ENCODE data around the gene SOX11. TPM values are rescaled to one million over a fixed set of nuclear protein-coding genes. Genes with fewer than 3 reads are reported as not detected.

The SOX11 gene
- total RNA-seq, 2 experiments from 2014 or later = not detected

DNA sequence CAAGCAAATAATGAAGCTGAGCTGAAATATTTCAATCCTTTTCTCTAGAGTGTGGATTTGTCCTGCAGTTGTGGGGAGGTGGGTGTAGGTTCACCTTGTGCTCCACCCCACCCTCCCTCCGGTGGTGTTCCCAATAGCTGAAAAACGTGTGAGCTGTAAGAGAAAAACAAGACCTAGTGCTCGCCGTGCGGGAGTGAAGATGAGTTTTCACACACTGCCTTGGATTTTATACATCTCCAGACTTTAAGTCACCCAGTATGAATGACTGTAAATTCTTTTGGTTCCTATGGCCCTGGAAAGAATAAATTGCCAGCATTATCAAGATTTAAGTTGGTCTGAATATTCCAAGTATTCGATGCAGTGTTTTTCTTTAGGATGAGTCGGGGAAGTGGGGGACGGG, 1.9 kb upstream of the SOX11 start:
- intact Hi-C loops (cut with DNase I, micrococcal nuclease) = no loop called here
- Mint-ChIP-seq H3K4me3 (no peak overlapping the region), H3K27ac (no peak overlapping the region), H3K4me1 (ENCODE audit: low read depth) (peaks cover 2% of the 10 kb centered on the region), H3K9me3 (no peaks in the 10 kb centered on the region), H3K27me3 (peaks cover 62% of the 10 kb centered on the region), H3K36me3 (ENCODE audit: low read depth) (no peaks in the 10 kb centered on the region)
- H3K4me3 ChIP-seq (ENCODE audit: low read length) = no peak overlapping the region
- peaks cover 0 to 14% of the 10 kb centered on the region in 2 experiments for H3K9me3 ChIP-seq (ENCODE audit: control insufficient read depth in 1 of 2, insufficient read depth in 1 of 2, low read length in 2 of 2)
- ChIA-PET CTCF (no interaction called here), POLR2A (no interaction called here)
- DNase-seq (no peak), ATAC-seq (ENCODE audit: poor library complexity) (no peak)
- H3K27me3 ChIP-seq (ENCODE audit: control insufficient read depth in 1 of 2, insufficient read depth in 2 of 2, low read length in 2 of 2) = peaks cover 11 to 35% of the 10 kb centered on the region in 2 experiments
- TF ChIP-seq, protein P1, sequence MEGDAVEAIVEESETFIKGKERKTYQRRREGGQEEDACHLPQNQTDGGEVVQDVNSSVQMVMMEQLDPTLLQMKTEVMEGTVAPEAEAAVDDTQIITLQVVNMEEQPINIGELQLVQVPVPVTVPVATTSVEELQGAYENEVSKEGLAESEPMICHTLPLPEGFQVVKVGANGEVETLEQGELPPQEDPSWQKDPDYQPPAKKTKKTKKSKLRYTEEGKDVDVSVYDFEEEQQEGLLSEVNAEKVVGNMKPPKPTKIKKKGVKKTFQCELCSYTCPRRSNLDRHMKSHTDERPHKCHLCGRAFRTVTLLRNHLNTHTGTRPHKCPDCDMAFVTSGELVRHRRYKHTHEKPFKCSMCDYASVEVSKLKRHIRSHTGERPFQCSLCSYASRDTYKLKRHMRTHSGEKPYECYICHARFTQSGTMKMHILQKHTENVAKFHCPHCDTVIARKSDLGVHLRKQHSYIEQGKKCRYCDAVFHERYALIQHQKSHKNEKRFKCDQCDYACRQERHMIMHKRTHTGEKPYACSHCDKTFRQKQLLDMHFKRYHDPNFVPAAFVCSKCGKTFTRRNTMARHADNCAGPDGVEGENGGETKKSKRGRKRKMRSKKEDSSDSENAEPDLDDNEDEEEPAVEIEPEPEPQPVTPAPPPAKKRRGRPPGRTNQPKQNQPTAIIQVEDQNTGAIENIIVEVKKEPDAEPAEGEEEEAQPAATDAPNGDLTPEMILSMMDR (IDR thresholded peaks at IDR 0.05) = no peak
- H3K4me1 ChIP-seq (ENCODE audit: insufficient read depth, low read length) = no peaks in the 10 kb centered on the region
- H3K27ac ChIP-seq (ENCODE audit: low read depth in 1 of 2, low read length in 2 of 2) = no peak overlapping the region
- no peaks in the 10 kb centered on the region for H3K36me3 ChIP-seq (ENCODE audit: insufficient read depth, low read length)

- Histone ChIP-seq H3K27ac (ENCODE audit: low read depth in 1 of 2, low read length in 2 of 2) (no peak overlapping the region), H3K36me3 (ENCODE audit: insufficient read depth, low read length) (no peaks in the 10 kb centered on the region), H3K27me3 (ENCODE audit: control insufficient read depth in 1 of 2, insufficient read depth in 2 of 2, low read length in 2 of 2) (peaks cover 14 to 39% of the 10 kb centered on the region in 2 experiments), H3K4me1 (ENCODE audit: insufficient read depth, low read length) (no peaks in the 10 kb centered on the region), H3K4me3 (ENCODE audit: low read length) (no peak overlapping the region), H3K9me3 (ENCODE audit: control insufficient read depth in 1 of 2, insufficient read depth in 1 of 2, low read length in 2 of 2) (peaks cover 0 to 17% of the 10 kb centered on the region in 2 experiments)
- TF ChIP-seq, protein P1 (IDR thresholded peaks at IDR 0.05) = no peak
- Mint-ChIP-seq H3K4me3 (peak overlapping the region; percentile 42), H3K36me3 (ENCODE audit: low read depth) (no peaks in the 10 kb centered on the region), H3K27me3 (peaks cover 62% of the 10 kb centered on the region), H3K9me3 (no peaks in the 10 kb centered on the region), H3K27ac (no peak overlapping the region), H3K4me1 (ENCODE audit: low read depth) (peaks cover 6% of the 10 kb centered on the region)
- POLR2A ChIA-PET = no interaction called here
- ATAC-seq (ENCODE audit: poor library complexity) (no peak), DNase-seq (no peak)
- intact Hi-C loops (cut with DNase I, micrococcal nuclease) = no loop called here
- CTCF ChIA-PET = no interaction called here
These were observed 1.4 kb upstream of the SOX11 start for GRCh38 chr2:5690718-5691220.

GRCh38 chr2:5691221-5691984, 781 bp upstream of the SOX11 start:
- intact Hi-C loops (cut with DNase I, micrococcal nuclease) = no loop called here
- ChIA-PET POLR2A (no interaction called here), CTCF (no interaction called here)
- Mint-ChIP-seq H3K4me3 (no peak overlapping the region), H3K27ac (no peak overlapping the region), H3K36me3 (ENCODE audit: low read depth) (no peaks in the 10 kb centered on the region), H3K9me3 (no peaks in the 10 kb centered on the region), H3K27me3 (peaks cover 66% of the 10 kb centered on the region), H3K4me1 (ENCODE audit: low read depth) (peaks cover 6% of the 10 kb centered on the region)
- Histone ChIP-seq H3K27ac (ENCODE audit: low read depth in 1 of 2, low read length in 2 of 2) (no peak overlapping the region), H3K9me3 (ENCODE audit: control insufficient read depth in 1 of 2, insufficient read depth in 1 of 2, low read length in 2 of 2) (peaks cover 0 to 23% of the 10 kb centered on the region in 2 experiments), H3K36me3 (ENCODE audit: insufficient read depth, low read length) (no peaks in the 10 kb centered on the region), H3K4me1 (ENCODE audit: insufficient read depth, low read length) (no peaks in the 10 kb centered on the region), H3K27me3 (ENCODE audit: control insufficient read depth in 1 of 2, insufficient read depth in 2 of 2, low read length in 2 of 2) (peaks cover 18 to 45% of the 10 kb centered on the region in 2 experiments), H3K4me3 (ENCODE audit: low read length) (no peak overlapping the region)
- TF ChIP-seq, protein P1 (IDR thresholded peaks at IDR 0.05) = no peak
- DNase-seq = no peak
- ATAC-seq (ENCODE audit: poor library complexity) = no peak
